Measurements from ENCODE around the gene CDH13.

The CDH13 gene

DNA sequence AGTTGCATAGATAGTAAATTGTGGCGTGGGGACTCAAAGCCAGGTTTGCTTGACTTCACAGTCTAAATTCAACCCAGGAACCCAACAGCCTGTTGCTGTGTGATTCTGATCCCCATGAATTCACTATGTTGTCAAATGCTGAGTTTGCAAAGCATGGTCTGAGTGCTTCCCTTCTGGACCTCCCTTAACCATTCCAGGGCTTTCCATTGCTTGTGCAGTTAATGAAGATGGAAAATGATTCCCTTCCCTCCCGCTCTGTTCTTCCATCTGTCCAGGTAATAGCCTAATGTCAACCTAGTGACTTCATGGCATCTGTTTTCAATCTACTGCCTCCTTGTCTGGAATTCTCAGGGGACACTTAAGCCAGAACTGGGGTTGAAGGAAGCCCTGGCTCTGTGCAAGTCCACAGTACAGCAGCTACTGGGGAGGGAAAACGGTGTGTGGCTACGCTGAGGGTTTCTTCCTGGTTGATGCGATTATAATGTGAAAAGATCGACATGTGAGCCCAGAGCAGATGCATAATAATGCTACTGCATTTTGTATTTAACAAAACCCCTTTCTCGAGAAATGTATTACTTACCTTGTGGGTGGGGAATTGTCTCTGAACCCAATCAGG lies 206.7 kb downstream of the CDH13 start:
- Histone ChIP-seq H4K20me1 (ENCODE audit: control insufficient read depth, insufficient read depth, low read depth, low read length) (no peaks in the 10 kb centered on the region), H3K9me2 (replicated peaks; ENCODE audit: control insufficient read depth, low read length) (no peaks in the 10 kb centered on the region), H3K4me1 (ENCODE audit: control insufficient read depth, low read length) (no peaks in the 10 kb centered on the region), H3K79me2 (ENCODE audit: control insufficient read depth, low read length) (no peaks in the 10 kb centered on the region), H3K36me3 (ENCODE audit: control insufficient read depth, low read length) (no peaks in the 10 kb centered on the region), H3K27me3 (ENCODE audit: control insufficient read depth, low read length) (no peaks in the 10 kb centered on the region), H3K9me3 (ENCODE audit: control insufficient read depth, insufficient read depth, low read length) (no peaks in the 10 kb centered on the region), H3F3A (ENCODE audit: control insufficient read depth, insufficient read depth) (no peaks in the 10 kb centered on the region), H3K27ac (ENCODE audit: low read depth, low read length) (no peak overlapping the region), H3K4me2 (ENCODE audit: low read length) (no peak overlapping the region), H3K4me3 (ENCODE audit: low read length) (no peak overlapping the region)
- TF ChIP-seq CTCF (IDR thresholded peaks at IDR 0.05; ENCODE audit: low read depth, low read length, poor library complexity, severe bottlenecking): no peak
- TF ChIP-seq EZH2phosphoT487 (IDR thresholded peaks at IDR 0.05; ENCODE audit: borderline replicate concordance, low read length): no peak

DNA sequence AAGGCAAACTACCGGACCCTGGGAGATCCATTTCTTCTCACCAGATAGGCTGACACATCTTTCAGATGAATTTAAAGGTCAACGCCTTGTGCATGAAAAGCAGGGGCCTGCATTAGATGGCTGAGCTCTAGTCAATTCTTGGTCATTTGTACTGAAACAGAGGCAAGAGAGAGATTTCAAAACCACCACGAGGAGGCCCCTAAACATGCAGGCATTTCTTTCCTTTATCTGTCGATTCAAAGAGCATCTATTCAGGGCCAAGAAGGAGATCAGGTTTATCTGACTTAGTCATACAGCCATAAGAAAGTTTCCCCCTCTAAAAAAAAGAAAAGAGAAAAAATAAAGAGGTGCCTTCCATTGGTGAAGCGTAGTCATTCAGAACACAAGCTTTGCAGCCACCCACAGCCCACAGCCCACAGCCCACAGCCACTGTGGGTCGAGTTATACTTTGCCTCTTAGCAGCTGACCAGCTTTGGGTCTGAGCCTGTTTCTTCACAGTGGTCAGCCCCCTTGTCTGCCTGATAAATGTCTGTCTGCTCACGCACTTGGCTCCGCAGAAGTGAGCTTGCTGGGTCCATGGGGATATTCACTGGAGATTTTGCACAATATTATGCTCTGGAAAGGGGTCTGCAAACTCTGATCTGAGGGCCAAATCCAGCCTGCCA lies 207.5 kb downstream of the CDH13 start:
- Histone ChIP-seq H3K9me2 (replicated peaks; ENCODE audit: control insufficient read depth, low read length) (no peaks in the 10 kb centered on the region), H3K27ac (ENCODE audit: low read depth, low read length) (no peak overlapping the region), H3K36me3 (ENCODE audit: control insufficient read depth, low read length) (no peaks in the 10 kb centered on the region), H4K20me1 (ENCODE audit: control insufficient read depth, insufficient read depth, low read depth, low read length) (no peaks in the 10 kb centered on the region), H3K9me3 (ENCODE audit: control insufficient read depth, insufficient read depth, low read length) (no peaks in the 10 kb centered on the region), H3F3A (ENCODE audit: control insufficient read depth, insufficient read depth) (no peaks in the 10 kb centered on the region), H3K27me3 (ENCODE audit: control insufficient read depth, low read length) (no peaks in the 10 kb centered on the region), H3K79me2 (ENCODE audit: control insufficient read depth, low read length) (no peaks in the 10 kb centered on the region), H3K4me1 (ENCODE audit: control insufficient read depth, low read length) (no peaks in the 10 kb centered on the region), H3K4me2 (ENCODE audit: low read length) (no peak overlapping the region), H3K4me3 (ENCODE audit: low read length) (no peak overlapping the region)
- TF ChIP-seq CTCF (IDR thresholded peaks at IDR 0.05; ENCODE audit: low read depth, low read length, poor library complexity, severe bottlenecking) (no peak), EZH2phosphoT487 (IDR thresholded peaks at IDR 0.05; ENCODE audit: borderline replicate concordance, low read length) (no peak)

- Histone ChIP-seq H3K4me1 (ENCODE audit: control insufficient read depth, low read length) (no peaks in the 10 kb centered on the region), H3K27ac (ENCODE audit: low read depth, low read length) (no peak overlapping the region), H3K4me3 (ENCODE audit: low read length) (no peak overlapping the region), H3K4me2 (ENCODE audit: low read length) (no peak overlapping the region), H3K27me3 (ENCODE audit: control insufficient read depth, low read length) (no peaks in the 10 kb centered on the region), H3K9me3 (ENCODE audit: control insufficient read depth, insufficient read depth, low read length) (no peaks in the 10 kb centered on the region), H3K79me2 (ENCODE audit: control insufficient read depth, low read length) (no peaks in the 10 kb centered on the region), H3K9me2 (replicated peaks; ENCODE audit: control insufficient read depth, low read length) (no peaks in the 10 kb centered on the region), H4K20me1 (ENCODE audit: control insufficient read depth, insufficient read depth, low read depth, low read length) (no peaks in the 10 kb centered on the region), H3F3A (ENCODE audit: control insufficient read depth, insufficient read depth) (no peaks in the 10 kb centered on the region), H3K36me3 (ENCODE audit: control insufficient read depth, low read length) (no peaks in the 10 kb centered on the region)
- TF ChIP-seq CTCF (IDR thresholded peaks at IDR 0.05; ENCODE audit: low read depth, low read length, poor library complexity, severe bottlenecking): no peak
- TF ChIP-seq EZH2phosphoT487 (IDR thresholded peaks at IDR 0.05; ENCODE audit: borderline replicate concordance, low read length): no peak
Observed at GRCh38 chr16:82835487-82836155, 208.9 kb downstream of the CDH13 start.

All from DOHH2 (cell line).